Measurements from ENCODE around the gene KLHL17.

DNA sequence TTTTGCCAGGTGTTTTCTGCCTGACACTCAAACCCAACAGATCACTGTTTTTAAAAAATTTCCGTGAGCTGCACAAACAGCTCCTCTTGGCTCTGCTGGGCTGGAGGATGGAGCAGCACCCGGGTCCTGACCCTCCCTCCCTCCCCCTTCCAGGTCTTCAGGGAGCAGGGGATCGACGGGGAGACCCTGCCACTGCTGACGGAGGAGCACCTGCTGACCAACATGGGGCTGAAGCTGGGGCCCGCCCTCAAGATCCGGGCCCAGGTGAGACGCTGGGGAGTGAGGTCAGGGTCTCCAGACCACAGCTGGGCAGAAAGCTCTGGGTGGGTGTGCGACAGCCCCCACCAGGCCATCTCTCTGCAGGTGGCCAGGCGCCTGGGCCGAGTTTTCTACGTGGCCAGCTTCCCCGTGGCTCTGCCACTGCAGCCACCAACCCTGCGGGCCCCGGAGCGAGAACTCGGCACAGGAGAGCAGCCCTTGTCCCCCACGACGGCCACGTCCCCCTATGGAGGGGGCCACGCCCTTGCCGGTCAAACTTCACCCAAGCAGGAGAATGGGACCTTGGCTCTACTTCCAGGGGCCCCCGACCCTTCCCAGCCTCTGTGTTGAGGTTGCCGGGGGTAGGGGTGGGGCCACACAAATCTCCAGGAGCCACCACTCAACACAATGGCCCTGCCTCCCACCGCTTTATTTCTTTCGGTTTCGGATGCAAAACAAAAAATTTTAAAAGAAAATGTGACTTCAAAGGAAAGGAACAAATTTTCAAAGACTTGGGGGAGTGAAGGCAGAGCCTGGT is 16.6 kb upstream of the KLHL17 start:
- TF ChIP-seq, protein P1, sequence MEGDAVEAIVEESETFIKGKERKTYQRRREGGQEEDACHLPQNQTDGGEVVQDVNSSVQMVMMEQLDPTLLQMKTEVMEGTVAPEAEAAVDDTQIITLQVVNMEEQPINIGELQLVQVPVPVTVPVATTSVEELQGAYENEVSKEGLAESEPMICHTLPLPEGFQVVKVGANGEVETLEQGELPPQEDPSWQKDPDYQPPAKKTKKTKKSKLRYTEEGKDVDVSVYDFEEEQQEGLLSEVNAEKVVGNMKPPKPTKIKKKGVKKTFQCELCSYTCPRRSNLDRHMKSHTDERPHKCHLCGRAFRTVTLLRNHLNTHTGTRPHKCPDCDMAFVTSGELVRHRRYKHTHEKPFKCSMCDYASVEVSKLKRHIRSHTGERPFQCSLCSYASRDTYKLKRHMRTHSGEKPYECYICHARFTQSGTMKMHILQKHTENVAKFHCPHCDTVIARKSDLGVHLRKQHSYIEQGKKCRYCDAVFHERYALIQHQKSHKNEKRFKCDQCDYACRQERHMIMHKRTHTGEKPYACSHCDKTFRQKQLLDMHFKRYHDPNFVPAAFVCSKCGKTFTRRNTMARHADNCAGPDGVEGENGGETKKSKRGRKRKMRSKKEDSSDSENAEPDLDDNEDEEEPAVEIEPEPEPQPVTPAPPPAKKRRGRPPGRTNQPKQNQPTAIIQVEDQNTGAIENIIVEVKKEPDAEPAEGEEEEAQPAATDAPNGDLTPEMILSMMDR (IDR thresholded peaks at IDR 0.05): no peak
- TF ChIP-seq POLR2A (IDR thresholded peaks at IDR 0.05): no peak
